Measurements from ENCODE around the gene STXBP4.

The STXBP4 gene

GRCh38 chr17:54971901-54972300 lies 3.3 kb downstream of the STXBP4 start:
- no peak for DNase-seq

GRCh38 chr17:54972406-54973138 lies 4.0 kb downstream of the STXBP4 start:
- no peak for DNase-seq

DNA sequence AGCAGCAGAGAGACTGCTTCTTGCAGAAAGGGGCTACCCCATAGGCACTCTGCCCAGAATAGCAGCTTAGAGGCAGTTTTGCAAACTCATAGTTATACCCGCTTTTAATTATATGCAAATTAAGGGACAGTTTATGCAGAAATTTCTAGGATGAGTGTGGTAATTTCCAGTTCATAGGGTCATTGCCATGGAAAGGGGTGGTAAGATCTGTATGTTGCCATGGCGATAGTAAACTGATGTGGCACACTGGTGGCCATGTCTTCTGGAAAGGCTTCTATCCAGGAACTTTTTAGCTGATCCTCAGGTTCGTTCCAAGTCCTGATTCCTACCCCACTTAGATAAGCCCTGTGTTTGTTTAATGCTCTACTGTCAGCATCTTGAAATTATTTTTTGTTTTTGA lies 6.2 kb downstream of the STXBP4 start:
- DNase-seq: no peak

GRCh38 chr17:54976316-54976715 lies 7.8 kb downstream of the STXBP4 start:
- DNase-seq: no peak

GRCh38 chr17:54977744-54978143 lies 9.2 kb downstream of the STXBP4 start:
- DNase-seq: no peak

DNA sequence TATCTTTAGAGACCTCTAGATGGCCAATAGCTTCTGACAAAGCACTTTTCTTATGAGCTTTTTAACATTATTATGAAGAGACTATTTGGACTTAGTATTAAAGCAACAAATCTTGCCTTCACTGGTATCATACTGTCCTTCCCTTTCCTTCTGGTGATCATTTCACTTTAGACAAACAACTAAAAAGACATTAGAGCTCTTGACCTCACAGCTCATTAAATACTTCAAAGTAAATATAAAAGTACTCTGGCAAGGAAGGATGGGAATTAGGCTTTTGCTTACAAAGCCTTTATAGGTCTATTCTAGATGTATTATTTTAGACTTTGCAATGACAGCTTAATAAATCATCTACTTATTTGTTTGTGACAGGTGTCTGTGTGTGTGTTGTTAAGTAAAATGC lies 11.1 kb downstream of the STXBP4 start:
- DNase-seq: no peak

GRCh38 chr17:54980375-54980774 lies 11.8 kb downstream of the STXBP4 start:
- DNase-seq: no peak

DNA sequence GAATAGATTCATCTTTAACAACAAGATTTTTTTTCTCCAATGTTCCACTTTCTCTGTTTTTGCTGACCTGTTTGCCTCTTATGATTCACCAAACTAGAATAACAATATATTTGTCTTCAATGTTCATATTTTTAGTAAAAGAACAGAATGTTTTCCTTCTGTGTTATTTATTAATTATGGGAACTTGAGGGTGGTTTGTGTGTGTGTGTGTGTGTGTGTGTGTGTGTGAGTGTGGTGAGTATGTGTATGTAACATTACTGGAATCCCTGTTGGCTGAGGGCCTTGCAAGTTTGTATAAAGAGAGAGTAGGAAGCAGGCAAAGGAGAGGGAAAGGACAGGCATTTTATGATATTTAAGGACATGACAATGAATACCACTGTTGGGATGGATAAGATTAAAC lies 13.8 kb downstream of the STXBP4 start:
- no peak for DNase-seq

DNA sequence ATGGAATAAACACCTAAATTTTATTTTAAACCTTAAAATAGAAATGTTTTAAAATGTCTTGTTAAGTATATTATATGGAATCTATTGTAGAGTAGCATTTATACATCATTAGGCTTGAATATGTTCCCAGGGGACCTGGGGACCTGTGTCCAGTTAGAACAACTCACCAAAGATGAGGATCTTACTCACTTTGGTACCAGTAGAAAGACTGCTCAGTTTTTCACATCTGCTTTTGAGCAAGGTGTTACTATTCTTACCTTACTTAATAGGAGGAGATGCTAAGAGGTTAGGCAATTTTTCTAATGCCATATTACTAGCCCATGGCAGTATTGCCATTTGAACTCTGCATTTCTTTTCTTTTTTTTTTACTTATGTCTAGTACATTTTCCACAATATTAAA lies 14.7 kb downstream of the STXBP4 start:
- no peak for DNase-seq

DNA sequence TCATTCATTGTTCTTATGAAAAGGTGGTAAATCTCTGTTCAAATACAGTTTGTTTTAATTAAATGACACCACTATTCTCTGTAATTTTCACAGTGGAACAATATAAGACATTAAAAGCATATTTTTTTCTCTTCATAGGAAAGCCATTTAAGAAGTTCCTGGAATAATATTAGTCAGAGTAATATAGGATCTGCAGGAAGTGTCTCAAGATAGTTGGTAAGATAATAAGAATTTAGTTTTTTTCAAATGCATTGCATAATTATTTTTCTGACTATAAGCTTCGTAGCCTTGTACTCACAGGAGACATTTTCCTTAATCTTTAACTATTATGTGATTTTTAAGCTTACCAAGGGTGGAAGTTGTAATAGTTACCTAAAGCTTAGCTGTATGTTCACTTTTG lies 16.9 kb downstream of the STXBP4 start:
- DNase-seq: no peak

DNA sequence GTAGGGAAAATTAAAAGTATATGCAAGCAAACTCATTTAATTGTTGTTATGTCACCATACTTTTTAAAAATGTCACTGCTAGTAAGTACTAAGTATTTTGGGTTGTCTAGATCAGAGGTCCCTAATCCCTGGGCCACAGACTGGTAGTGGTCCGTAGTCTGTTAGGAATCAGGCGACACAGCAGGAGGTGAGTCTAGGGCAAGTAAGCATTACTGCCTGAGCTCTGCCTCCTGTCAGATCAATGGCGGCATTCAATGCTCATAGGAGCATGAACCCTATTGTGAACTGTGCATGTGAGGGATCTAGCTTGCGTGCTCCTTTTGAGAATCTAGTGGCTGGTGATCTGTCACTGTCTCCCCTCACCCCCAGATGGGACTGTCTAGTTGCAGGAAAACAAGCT lies 21.6 kb downstream of the STXBP4 start:
- no peak for DNase-seq

DNA sequence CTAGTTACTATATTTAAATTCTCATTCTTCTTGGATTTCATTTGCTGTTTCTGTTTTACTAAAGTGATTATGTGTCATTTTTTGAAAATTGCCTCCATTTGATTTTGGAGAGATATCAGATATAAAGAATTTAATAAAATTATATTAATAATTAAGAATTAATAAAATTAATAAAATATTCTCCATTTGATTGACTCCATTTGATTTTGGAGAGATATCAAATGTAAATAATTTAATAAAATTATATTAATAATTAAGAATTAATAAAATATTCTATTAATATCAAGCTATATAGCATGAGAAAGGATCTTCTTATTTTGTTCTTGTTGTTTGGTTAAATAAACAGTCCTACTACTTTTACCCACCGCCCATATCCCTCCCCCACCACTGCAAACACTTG lies 23.0 kb downstream of the STXBP4 start:
- DNase-seq: no peak

DNA sequence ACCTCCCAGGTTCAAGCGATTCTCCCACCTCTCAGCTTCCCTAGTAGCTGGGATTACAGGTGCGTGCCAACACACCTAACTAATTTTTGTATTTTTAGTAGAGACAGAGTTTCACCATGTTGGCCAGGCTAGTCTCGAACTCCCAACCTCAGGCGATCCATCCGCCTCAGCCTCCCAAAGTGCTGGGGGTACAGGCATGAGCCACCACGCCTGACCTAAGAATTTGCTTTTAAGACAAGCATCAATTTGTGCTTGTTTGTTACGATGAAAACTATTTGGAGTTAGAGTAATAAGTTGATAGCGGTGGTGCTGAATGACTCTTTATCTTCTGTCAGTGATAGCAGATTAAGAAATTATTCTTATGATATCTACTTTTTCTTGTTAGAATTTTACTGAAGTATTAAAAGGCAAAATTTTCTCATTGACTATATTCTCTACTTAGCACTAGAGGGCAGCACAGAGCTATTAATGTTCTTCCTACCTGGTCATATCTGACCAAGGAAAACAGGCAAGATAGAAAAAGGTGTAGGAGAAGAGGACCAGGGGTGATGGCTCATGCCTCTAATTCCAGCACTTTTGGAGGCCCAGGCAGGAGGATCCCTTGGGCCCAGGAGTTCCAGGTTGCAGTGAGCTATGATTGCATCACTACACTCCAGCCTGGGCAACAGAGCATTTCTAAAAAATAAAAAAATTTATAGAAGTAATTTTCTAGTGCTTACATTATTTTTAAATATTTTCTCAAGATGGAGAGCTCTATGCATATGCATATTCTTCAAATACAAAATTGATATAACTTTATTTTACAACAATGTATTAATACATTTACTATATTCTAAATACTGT lies 24.5 kb downstream of the STXBP4 start:
- DNase-seq: no peak

GRCh38 chr17:54996441-54996840 lies 27.9 kb downstream of the STXBP4 start:
- no peak for DNase-seq

DNA sequence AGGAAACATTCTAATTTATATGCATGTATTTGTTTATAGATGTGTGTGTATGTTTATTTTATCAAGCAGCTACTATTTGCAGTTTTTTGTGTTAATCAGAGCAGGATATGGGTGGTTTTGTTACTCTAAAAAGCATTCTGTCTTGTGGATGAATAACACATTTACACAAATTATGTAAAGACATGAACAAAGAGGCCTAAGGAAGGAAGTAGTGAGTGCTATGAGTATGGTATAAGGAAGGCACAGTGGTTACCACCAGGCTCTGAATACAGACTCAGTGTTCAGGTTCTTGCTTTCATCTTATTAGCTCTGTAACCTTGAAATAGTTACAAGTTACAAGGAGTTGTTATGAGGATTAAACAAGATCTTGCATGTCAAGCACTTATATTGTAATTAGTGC lies 33.9 kb downstream of the STXBP4 start:
- DNase-seq: no peak

DNA sequence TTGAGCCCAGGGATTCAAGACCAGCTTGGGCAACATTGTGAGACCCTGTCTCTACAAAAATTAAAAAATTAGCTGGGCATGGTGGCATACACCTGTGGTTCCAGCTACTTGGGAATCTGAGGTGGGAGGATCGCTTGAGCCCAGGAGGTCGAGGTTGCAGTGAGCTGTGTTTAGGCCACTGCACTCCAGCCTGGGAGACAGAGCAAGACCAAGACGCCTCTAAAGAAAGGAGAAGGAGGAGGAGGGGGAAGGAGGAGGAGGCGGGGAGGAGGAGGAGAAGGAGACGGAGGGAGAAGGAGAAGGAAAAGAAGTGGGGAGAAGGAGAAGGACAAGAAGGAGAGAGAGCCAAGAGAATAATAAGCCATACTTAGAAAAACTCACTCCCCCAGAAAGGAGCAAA lies 35.9 kb downstream of the STXBP4 start:
- DNase-seq: no peak

DNA sequence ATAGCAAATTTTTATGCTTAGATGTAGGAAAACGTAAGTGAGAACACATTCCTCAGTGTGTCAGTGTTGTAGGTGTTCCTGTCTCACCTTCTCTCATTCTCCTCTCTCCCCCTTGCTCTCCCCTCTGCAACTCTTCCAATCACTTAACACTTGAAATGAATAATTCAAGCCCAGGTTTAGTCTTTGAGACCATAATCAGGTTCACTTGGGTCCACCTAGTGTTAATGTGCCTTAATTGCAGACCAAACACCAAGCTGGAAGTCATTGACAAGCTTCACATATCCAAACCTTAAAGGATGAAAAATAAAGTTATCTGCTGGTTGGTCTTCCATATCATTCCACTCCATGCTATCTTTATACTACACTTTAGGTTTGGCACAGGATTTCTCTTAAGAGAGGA lies 37.0 kb downstream of the STXBP4 start:
- no peak for DNase-seq

DNA sequence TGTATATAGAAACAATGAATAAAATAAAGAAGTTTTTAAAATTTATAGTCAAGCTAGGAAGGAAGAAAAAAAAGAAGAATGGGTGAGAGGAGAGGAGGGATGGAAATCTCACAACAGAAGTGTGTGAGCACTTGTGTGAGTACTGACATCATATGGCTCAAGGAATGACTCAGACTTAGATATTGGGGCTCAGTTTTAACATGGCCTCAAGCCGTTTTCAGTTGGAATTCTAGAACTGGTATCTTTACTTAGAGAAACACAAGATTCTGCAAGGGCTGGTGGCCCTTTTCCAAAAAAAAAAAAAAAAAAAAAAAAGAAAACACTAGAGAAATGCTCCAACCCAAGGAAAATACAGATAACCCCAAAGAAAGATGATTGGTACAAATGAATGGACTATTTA lies 55.1 kb downstream of the STXBP4 start:
- DNase-seq: no peak

- DNase-seq: no peak
These were observed 69.3 kb downstream of the STXBP4 start for GRCh38 chr17:55037828-55038227.

- DNase-seq: no peak
These were observed 69.7 kb downstream of the STXBP4 start for GRCh38 chr17:55038291-55038690.

- no peak for DNase-seq
These were observed 72.0 kb downstream of the STXBP4 start for GRCh38 chr17:55040611-55041010.

GRCh38 chr17:55053855-55054254 lies 85.3 kb downstream of the STXBP4 start:
- no peak for DNase-seq

- no peak for DNase-seq
These were observed 85.9 kb downstream of the STXBP4 start for GRCh38 chr17:55054429-55054828.

DNA sequence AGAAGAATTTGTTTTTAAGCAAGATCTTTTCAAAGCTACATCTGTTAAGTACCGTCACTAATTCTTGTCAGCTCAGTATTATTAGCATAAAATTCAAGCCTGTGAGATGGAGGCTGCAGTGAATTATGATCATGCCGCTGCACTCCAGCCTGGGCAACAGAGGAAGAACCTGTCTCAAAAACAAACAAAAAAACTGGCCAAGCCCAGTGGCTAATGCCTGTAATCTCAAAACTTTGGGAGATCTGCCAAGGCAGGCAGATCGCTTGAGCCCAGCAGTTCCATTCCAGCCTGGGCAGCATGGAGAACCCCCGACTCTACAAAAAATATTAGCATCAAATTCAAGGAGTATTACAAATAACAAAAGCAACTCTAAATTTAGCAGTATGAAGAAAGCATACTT lies 88.0 kb downstream of the STXBP4 start:
- no peak for DNase-seq

GRCh38 chr17:55057184-55057583 lies 88.6 kb downstream of the STXBP4 start:
- DNase-seq: no peak
